Brain microvascular endothelial cell (primary cell): ENCODE measurements around the gene TMEM132D.

Source experiments
- DNase-seq: peaks from one replicate; pipeline ENCODE4 v3.0.0-alpha.2; 2020
- H3K27ac ChIP-seq: fragments of 250-450 bp; sonication (Bioruptor Pico); 2 replicates; pipeline ENCODE4 v1.5.1; 2020; ENCODE audit warnings: mild to moderate bottlenecking, moderate library complexity
- H3K27me3 ChIP-seq: fragments of 250-450 bp; sonication (Bioruptor Pico); replicated peaks from 2 replicates; pipeline ENCODE4 v1.5.1; 2020; ENCODE audit warnings: mild to moderate bottlenecking
- H3K36me3 ChIP-seq: fragments of 250-450 bp; sonication (Bioruptor Pico); replicated peaks from 2 replicates; pipeline ENCODE4 v1.5.1; 2020; ENCODE audit warnings: mild to moderate bottlenecking
- H3K4me3 ChIP-seq: 2 replicates; pipeline ENCODE4 v1.5.1; 2011; ENCODE audit warnings: low read depth, mild to moderate bottlenecking, control low read depth, low read length, moderate library complexity
- in situ Hi-C: cut with HindIII; loops from 2 replicates; pipeline ENCODE4 v1.10.0; 2017; ENCODE audit warnings: low sequenced_read_pairs, low pct_ligation_motif_present
- TF ChIP-seq, protein P1 (sequence below): IDR thresholded peaks from 2 replicates; pipeline ENCODE4 v1.5.1; 2011; ENCODE audit warnings: low read depth, mild to moderate bottlenecking, moderate library complexity, low read length, control low read depth, inconsistent platforms; ENCODE audit errors: missing control alignments

TMEM132D gene

GRCh38 chr12:129328235-129328634, 575.6 kb downstream of the TMEM132D start:
- in situ Hi-C loops: no loop called here
- H3K27ac ChIP-seq: no peak overlapping the region
- DNase-seq: no peak
- no peaks in the 10 kb centered on the region for H3K27me3 ChIP-seq
- TF ChIP-seq, protein P1, sequence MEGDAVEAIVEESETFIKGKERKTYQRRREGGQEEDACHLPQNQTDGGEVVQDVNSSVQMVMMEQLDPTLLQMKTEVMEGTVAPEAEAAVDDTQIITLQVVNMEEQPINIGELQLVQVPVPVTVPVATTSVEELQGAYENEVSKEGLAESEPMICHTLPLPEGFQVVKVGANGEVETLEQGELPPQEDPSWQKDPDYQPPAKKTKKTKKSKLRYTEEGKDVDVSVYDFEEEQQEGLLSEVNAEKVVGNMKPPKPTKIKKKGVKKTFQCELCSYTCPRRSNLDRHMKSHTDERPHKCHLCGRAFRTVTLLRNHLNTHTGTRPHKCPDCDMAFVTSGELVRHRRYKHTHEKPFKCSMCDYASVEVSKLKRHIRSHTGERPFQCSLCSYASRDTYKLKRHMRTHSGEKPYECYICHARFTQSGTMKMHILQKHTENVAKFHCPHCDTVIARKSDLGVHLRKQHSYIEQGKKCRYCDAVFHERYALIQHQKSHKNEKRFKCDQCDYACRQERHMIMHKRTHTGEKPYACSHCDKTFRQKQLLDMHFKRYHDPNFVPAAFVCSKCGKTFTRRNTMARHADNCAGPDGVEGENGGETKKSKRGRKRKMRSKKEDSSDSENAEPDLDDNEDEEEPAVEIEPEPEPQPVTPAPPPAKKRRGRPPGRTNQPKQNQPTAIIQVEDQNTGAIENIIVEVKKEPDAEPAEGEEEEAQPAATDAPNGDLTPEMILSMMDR: no peak
- no peaks in the 10 kb centered on the region for H3K36me3 ChIP-seq
- no peak overlapping the region for H3K4me3 ChIP-seq

- in situ Hi-C loops: no loop called here
Measured at GRCh38 chr12:129325566-129325965, 578.3 kb downstream of the TMEM132D start.

DNA sequence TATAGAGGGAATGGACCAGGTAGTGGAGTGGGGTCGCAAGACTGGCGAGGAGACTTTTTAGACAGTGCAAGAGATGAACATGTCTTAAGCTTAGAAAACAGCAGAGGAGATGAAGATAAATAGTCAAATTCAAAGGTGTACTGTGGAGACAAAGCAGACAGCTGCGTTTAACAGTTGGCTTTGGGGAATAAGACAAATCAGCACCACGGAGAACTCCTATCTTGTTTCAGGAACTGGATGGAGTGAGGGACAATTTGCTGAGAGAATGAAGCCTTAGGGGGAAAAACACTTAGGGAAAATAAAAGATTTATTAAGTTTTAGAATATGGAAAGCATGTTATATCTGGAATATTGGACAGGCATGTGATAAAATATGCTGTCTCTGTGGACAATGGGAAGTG, 591.8 kb downstream of the TMEM132D start:
- peak; percentile 17 for DNase-seq
- Histone ChIP-seq H3K27ac (no peak overlapping the region), H3K27me3 (no peaks in the 10 kb centered on the region), H3K4me3 (no peak overlapping the region), H3K36me3 (no peaks in the 10 kb centered on the region)
- TF ChIP-seq, protein P1: no peak
- in situ Hi-C loops: no loop called here

More at GRCh38 chr12:129325566-129325965, 578.3 kb downstream of the TMEM132D start:
- no peak for DNase-seq
- TF ChIP-seq, protein P1: no peak
- no peaks in the 10 kb centered on the region for H3K27me3 ChIP-seq
- no peak overlapping the region for H3K4me3 ChIP-seq
- no peak overlapping the region for H3K27ac ChIP-seq
- H3K36me3 ChIP-seq: no peaks in the 10 kb centered on the region

GRCh38 chr12:129310346-129310745, 593.5 kb downstream of the TMEM132D start:
- Histone ChIP-seq H3K4me3 (no peak overlapping the region), H3K27ac (no peak overlapping the region), H3K27me3 (no peaks in the 10 kb centered on the region), H3K36me3 (no peaks in the 10 kb centered on the region)
- DNase-seq: no peak
- TF ChIP-seq, protein P1: no peak
- in situ Hi-C loops: no loop called here

- H3K27ac ChIP-seq: no peak overlapping the region
- H3K27me3 ChIP-seq: no peaks in the 10 kb centered on the region
- no peak overlapping the region for H3K4me3 ChIP-seq
- in situ Hi-C loops: no loop called here
- DNase-seq: no peak
- no peaks in the 10 kb centered on the region for H3K36me3 ChIP-seq
- TF ChIP-seq, protein P1: no peak
Measured at GRCh38 chr12:129305851-129306250, 598.0 kb downstream of the TMEM132D start.

GRCh38 chr12:129304529-129304928, 599.3 kb downstream of the TMEM132D start:
- H3K27ac ChIP-seq: no peak overlapping the region
- DNase-seq: no peak
- in situ Hi-C loops: no loop called here
- H3K4me3 ChIP-seq: no peak overlapping the region
- H3K27me3 ChIP-seq: no peaks in the 10 kb centered on the region
- TF ChIP-seq, protein P1: no peak
- no peaks in the 10 kb centered on the region for H3K36me3 ChIP-seq
